Esophagus muscularis mucosa (tissue), 4 donors: ENCODE measurements around the gene EPS8L3. TPM values are rescaled to one million over a fixed set of nuclear protein-coding genes. Genes with fewer than 3 reads are reported as not detected.

ENCODE experiments used
- DNase-seq: peaks from one replicate; pipeline ENCODE4 v3.0.0-alpha.2; 2017; ENCODE audit errors: extremely low spot score
- H3K27ac ChIP-seq, 4 donors: fragments of 200-600 bp; sonication (generic); replicated peaks in 1 of 4; 1 replicate in 3 of 4; 2 replicates in 1 of 4; pipeline ENCODE4 v1.5.1; 2016 to 2019; ENCODE audit warnings: mild to moderate bottlenecking in 1 of 4
- H3K27me3 ChIP-seq, 4 donors: fragments of 200-600 bp; sonication (generic); one replicate each; pipeline versions ENCODE4 v1.5.1 to v1.6.0; 2016 to 2019
- H3K36me3 ChIP-seq, 4 donors: fragments of 200-600 bp; sonication (generic); one replicate each; pipeline ENCODE4 v1.5.1; 2016 to 2019
- H3K4me1 ChIP-seq, 4 donors: fragments of 200-600 bp; sonication (generic); one replicate each; pipeline ENCODE4 v1.5.1; 2016 to 2019
- H3K4me3 ChIP-seq, 4 donors: fragments of 200-600 bp; sonication (generic); 1 replicate in 2 of 4; 2 replicates in 2 of 4; pipeline ENCODE4 v1.5.1; 2016 to 2019; ENCODE audit warnings: mild to moderate bottlenecking in 4 of 4, moderate library complexity in 1 of 4
- H3K9me3 ChIP-seq, 4 donors: fragments of 200-600 bp; sonication (generic); 1 replicate in 3 of 4; 2 replicates in 1 of 4; pipeline ENCODE4 v1.5.1; 2016 to 2019
- CTCF ChIP-seq, 3 experiments: fragments of 200-600 bp in 2 of 3; fragments of 450-650 bp in 1 of 3; sonication (generic) in 2 of 3; IDR thresholded peaks; one replicate each; pipeline ENCODE4 v1.5.1; 2017 to 2019; ENCODE audit warnings: antibody characterized with exemption in 3 of 3, mild to moderate bottlenecking in 2 of 3, moderate library complexity in 1 of 3
- EP300 ChIP-seq: sonication (generic); formaldehyde crosslinking; IDR thresholded peaks from one replicate; pipeline ENCODE4 v1.6.1; 2017; ENCODE audit warnings: antibody characterized with exemption
- POLR2A ChIP-seq: fragments of 450-650 bp; IDR thresholded peaks from one replicate; pipeline ENCODE4 v1.6.1; 2017; ENCODE audit warnings: antibody characterized with exemption, moderate library complexity, mild to moderate bottlenecking, low read depth
- POLR2AphosphoS5 ChIP-seq, 2 donors: sonication (generic); formaldehyde crosslinking; IDR thresholded peaks; one replicate each; pipeline ENCODE4 v1.6.1; 2017; ENCODE audit warnings: antibody characterized with exemption in 2 of 2
- WGBS: methylation state at CpG from one replicate; pipeline ENCODE4 v1.1.5; 2018; 5-methylcytosine and 5-hydroxymethylcytosine counted together
- intact Hi-C: fragments of 100-400 bp; cut with DNase I; formaldehyde crosslinking; loops from one replicate; pipeline ENCODE4 v1.15.1; 2023
- total RNA-seq, 4 donors: library from RNA; depleted of rRNA; stranded (reverse); fragments of >200 nt; gene quantifications; one replicate each; pipeline versions ENCODE4 v1.1.0 to v1.2.1, GENCODE V29; 2016

Gene EPS8L3
- total RNA-seq, 4 donors from 2014 or later: 0.52 TPM; not detected in 3

- 91% methylated on average over 9 of the region's 9 CpGs for WGBS
- DNase-seq: no peak
- intact Hi-C loops: no loop called here
- Histone ChIP-seq H3K27me3 (no peaks in the 10 kb centered on the region), H3K36me3 (no peaks in the 10 kb centered on the region), H3K4me1 (peaks cover 50 to 73% (median 68%) of the 10 kb centered on the region in 4 donors), H3K9me3 (no peaks in the 10 kb centered on the region), H3K4me3 (no peak overlapping the region), H3K27ac (no peak overlapping the region)
- TF ChIP-seq EP300: no peak
- TF ChIP-seq POLR2AphosphoS5 (IDR thresholded peaks at IDR 0.05): no peak
- no peak for TF ChIP-seq POLR2A
- TF ChIP-seq CTCF (IDR thresholded peaks at IDR 0.05): no peak
Observed at GRCh38 chr1:109789551-109790180, 25.9 kb upstream of the EPS8L3 start.

- no peaks in the 10 kb centered on the region for H3K36me3 ChIP-seq
- no peaks in the 10 kb centered on the region for H3K9me3 ChIP-seq
- H3K4me1 ChIP-seq: peaks cover 43 to 73% (median 66%) of the 10 kb centered on the region in 4 donors
- H3K4me3 ChIP-seq: no peak overlapping the region
- H3K27ac ChIP-seq: no peak overlapping the region
- TF ChIP-seq CTCF (IDR thresholded peaks at IDR 0.05) (peak in 1 of 3 experiments; percentile 14), EP300 (no peak)
- no peak for DNase-seq
- intact Hi-C loops: no loop called here
- H3K27me3 ChIP-seq: no peaks in the 10 kb centered on the region
- WGBS: 77% methylated on average over 4 of the region's 9 CpGs
Observed at GRCh38 chr1:109788695-109789521, 25.2 kb upstream of the EPS8L3 start.

- TF ChIP-seq POLR2AphosphoS5 (IDR thresholded peaks at IDR 0.05): no peak
- TF ChIP-seq POLR2A: no peak
- no peak for TF ChIP-seq EP300
- no peak for TF ChIP-seq CTCF (IDR thresholded peaks at IDR 0.05)
- no peak overlapping the region for H3K4me3 ChIP-seq
- H3K36me3 ChIP-seq: no peaks in the 10 kb centered on the region
- peaks cover 40 to 73% (median 66%) of the 10 kb centered on the region in 4 donors for H3K4me1 ChIP-seq
- DNase-seq: no peak
- 92% methylated on average over 16 of the region's 19 CpGs for WGBS
- no peaks in the 10 kb centered on the region for H3K27me3 ChIP-seq
- H3K9me3 ChIP-seq: no peaks in the 10 kb centered on the region
- H3K27ac ChIP-seq: no peak overlapping the region
- intact Hi-C loops: no loop called here
Observed at GRCh38 chr1:109787845-109788601, 24.3 kb upstream of the EPS8L3 start.

- H3K27ac ChIP-seq: no peak overlapping the region
- H3K4me3 ChIP-seq: no peak overlapping the region
- H3K27me3 ChIP-seq: no peaks in the 10 kb centered on the region
- no peak for DNase-seq
- no peak for TF ChIP-seq POLR2AphosphoS5 (IDR thresholded peaks at IDR 0.05)
- no peak for TF ChIP-seq EP300
- no peak for TF ChIP-seq CTCF (IDR thresholded peaks at IDR 0.05)
- TF ChIP-seq POLR2A: no peak
- H3K4me1 ChIP-seq: peaks cover 39 to 73% (median 66%) of the 10 kb centered on the region in 4 donors
- no peaks in the 10 kb centered on the region for H3K9me3 ChIP-seq
- H3K36me3 ChIP-seq: no peaks in the 10 kb centered on the region
- intact Hi-C loops: no loop called here
- WGBS: 85% methylated on average over 8 of the region's 9 CpGs
Observed at GRCh38 chr1:109787211-109787844, 23.6 kb upstream of the EPS8L3 start.
